ENCODE data around the gene KLHL8.

Gene KLHL8

DNA sequence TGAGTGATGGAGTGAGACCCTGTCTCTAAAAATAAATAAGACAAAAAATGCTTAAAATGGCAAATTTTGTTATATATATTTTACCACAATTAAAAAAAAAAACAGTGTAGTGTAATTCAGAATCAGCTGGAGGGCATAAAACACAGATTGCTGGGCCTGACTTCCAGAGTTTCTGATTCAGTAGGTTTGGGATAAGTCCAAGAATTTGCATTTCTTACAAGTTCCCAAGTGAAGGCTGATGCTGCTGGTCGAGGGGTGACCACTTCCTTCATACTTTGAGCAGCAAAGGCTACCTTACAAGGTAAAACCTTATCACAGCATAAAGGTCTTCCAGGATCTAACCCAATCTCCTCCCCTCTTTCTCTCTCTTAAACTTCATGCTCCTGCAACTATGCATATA, 40.7 kb downstream of the KLHL8 start:
- TF ChIP-seq, protein P1, sequence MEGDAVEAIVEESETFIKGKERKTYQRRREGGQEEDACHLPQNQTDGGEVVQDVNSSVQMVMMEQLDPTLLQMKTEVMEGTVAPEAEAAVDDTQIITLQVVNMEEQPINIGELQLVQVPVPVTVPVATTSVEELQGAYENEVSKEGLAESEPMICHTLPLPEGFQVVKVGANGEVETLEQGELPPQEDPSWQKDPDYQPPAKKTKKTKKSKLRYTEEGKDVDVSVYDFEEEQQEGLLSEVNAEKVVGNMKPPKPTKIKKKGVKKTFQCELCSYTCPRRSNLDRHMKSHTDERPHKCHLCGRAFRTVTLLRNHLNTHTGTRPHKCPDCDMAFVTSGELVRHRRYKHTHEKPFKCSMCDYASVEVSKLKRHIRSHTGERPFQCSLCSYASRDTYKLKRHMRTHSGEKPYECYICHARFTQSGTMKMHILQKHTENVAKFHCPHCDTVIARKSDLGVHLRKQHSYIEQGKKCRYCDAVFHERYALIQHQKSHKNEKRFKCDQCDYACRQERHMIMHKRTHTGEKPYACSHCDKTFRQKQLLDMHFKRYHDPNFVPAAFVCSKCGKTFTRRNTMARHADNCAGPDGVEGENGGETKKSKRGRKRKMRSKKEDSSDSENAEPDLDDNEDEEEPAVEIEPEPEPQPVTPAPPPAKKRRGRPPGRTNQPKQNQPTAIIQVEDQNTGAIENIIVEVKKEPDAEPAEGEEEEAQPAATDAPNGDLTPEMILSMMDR (IDR thresholded peaks at IDR 0.05; ENCODE audit: extremely low read depth, insufficient read depth, missing control alignments), result no peak
- DNase-seq (ENCODE audit: low spot score), result no peak
- in situ Hi-C loops (cut with MboI; ENCODE audit: low pct_unique_long_range_greater_than_20kb, low sequenced_read_pairs, unreplicated experiment), result no loop called here

DNA sequence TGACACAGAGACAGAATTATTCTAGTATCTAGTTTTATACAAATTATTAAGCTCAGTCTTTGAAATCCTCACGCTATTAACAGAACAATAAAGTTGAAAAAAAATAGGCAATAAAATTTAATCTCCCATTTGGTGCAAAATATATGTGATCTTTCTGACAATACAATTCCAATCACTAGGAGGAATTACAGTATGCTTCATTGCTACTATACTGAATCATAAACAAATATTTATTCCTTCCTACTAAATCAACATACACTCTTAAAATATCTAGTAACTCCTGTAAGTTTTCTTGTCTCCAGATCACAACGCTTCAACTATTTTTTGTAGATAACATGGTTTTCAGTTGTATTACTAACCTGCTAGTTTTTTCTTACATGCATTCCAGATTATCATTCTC, 45.7 kb downstream of the KLHL8 start:
- TF ChIP-seq, protein P1 (IDR thresholded peaks at IDR 0.05; ENCODE audit: extremely low read depth, insufficient read depth, missing control alignments), result no peak
- in situ Hi-C loops (cut with MboI; ENCODE audit: low pct_unique_long_range_greater_than_20kb, low sequenced_read_pairs, unreplicated experiment), result no loop called here
- DNase-seq (ENCODE audit: low spot score), result no peak

DNA sequence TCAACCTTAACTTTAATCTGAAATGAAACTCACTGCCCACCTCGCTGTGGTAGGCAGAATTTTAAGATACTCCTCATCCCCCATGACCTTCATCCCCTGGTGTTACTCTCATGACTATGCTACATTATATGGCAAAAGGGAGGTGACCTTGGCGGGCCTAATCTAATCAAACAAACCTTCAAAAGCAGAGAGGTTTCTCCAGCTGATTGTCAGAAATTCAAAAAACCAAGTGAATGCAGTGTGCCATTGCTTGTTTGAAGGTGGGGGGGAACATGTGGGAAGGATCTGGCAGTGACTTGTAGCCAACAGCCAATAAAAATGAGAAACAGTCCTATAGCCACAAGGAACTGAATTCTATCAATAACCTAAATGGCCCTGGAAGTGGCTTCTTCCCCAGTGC, 48.5 kb downstream of the KLHL8 start:
- TF ChIP-seq, protein P1 (IDR thresholded peaks at IDR 0.05; ENCODE audit: extremely low read depth, insufficient read depth, missing control alignments), result no peak
- DNase-seq (ENCODE audit: low spot score), result no peak
- in situ Hi-C loops (cut with MboI; ENCODE audit: low pct_unique_long_range_greater_than_20kb, low sequenced_read_pairs, unreplicated experiment), result no loop called here

DNA sequence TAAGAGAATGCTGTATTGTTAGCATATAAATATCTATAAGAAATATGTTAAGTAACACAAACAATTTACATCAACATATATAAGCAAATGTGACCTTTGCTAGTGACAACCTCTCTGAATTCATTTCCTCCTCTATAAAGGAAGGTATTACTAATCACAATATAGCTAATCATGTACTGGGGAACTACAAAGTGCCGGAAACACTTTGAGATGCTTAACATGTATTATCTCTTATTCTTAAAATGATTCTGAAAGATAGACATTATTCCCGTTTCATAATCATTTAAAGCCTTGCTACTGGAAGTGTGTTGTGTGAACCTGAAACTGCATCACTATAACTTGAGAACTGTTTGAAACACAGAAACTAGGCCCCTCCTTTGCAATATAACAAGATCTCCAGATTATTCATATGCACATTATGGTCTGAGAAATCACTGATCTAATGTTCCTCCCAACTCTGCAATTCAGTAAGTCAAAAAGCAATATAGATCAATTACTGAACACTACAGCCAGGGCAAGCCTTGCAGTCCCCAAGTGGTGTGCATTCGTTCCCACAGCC, 54.0 kb downstream of the KLHL8 start:
- in situ Hi-C loops (cut with MboI; ENCODE audit: low pct_unique_long_range_greater_than_20kb, low sequenced_read_pairs, unreplicated experiment), result no loop called here
- DNase-seq (ENCODE audit: low spot score), result no peak
- TF ChIP-seq, protein P1 (IDR thresholded peaks at IDR 0.05; ENCODE audit: extremely low read depth, insufficient read depth, missing control alignments), result no peak

DNA sequence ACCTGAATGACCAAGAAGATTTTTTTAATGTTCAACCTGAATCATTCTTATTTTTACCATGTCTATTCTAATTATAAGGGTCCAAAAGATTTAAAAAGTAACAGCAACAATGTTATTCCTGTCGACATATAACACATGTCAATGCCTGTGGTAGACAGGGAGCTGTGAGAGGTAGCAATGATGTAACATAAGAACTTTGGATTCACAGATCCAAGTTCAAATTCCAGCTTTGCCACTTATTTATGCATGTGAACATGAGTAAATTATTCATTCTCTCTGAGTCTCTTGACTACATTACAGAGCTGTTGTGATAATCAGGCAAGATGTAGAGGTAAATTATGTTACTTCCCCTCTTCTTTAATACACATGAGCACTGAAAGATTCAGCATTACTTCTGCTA, 54.5 kb downstream of the KLHL8 start:
- no peak for DNase-seq (ENCODE audit: low spot score)
- in situ Hi-C loops (cut with MboI; ENCODE audit: low pct_unique_long_range_greater_than_20kb, low sequenced_read_pairs, unreplicated experiment), result no loop called here
- TF ChIP-seq, protein P1 (IDR thresholded peaks at IDR 0.05; ENCODE audit: extremely low read depth, insufficient read depth, missing control alignments), result no peak

DNA sequence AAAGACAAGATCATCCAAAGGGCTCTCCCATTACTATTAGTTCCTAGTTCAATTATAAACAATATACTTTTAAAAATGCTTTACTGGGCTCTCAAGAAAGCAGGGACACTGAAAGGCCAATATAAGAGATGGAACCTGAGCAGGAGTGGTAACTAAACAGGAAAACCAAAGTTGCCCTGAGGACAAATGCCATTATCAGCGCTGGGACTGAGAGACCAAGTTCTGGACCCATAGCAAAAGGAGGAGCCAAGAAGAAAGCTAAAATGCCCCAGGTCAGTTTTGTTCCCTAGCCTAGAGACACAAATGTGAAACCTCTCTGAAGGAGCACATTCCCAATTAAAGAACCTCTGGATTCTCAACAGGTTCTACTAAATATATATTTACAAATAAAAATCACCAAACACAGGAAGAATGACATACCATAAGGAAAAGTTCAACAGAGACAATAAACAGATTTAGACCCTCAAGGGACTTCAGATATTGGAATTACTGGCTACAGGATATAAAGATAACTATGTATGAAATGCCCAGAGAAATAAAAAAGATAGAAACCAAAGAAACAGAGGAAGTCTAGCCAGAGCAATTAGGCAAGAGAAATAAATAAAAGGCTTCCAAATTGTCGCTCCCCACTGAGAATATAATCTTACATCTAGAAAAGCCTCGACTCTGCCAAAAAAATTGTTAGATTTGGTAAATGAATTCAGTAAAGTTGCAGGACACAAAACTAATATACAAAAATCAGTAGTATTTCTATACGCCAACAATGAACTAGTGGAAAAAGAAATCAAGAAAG, 67.1 kb downstream of the KLHL8 start:
- TF ChIP-seq, protein P1 (IDR thresholded peaks at IDR 0.05; ENCODE audit: extremely low read depth, insufficient read depth, missing control alignments), result no peak
- in situ Hi-C loops (cut with MboI; ENCODE audit: low pct_unique_long_range_greater_than_20kb, low sequenced_read_pairs, unreplicated experiment), result no loop called here
- DNase-seq (ENCODE audit: low spot score), result no peak
